ENCODE data around the gene SLC8A1. TPM values are rescaled to one million over a fixed set of nuclear protein-coding genes. Genes with fewer than 3 reads are reported as not detected.

SLC8A1 gene
- total RNA-seq, 2 donors from 2014 or later: 4.7 to 6.3 TPM

- no peak for TF ChIP-seq CTCF (conservative IDR thresholded peaks at IDR 0.05)
- Mint-ChIP-seq H3K9me3 (peaks cover 9% of the 10 kb centered on the region), H3K27ac (no peak overlapping the region), H3K27me3 (ENCODE audit: insufficient read depth) (no peaks in the 10 kb centered on the region), H3K4me3 (no peak overlapping the region), H3K36me3 (ENCODE audit: low read depth) (no peaks in the 10 kb centered on the region), H3K4me1 (peaks cover 12% of the 10 kb centered on the region)
- Histone ChIP-seq H3K9me3 (ENCODE audit: control insufficient read depth, low read length) (peaks cover 7% of the 10 kb centered on the region), H3K4me1 (ENCODE audit: control insufficient read depth, insufficient read depth, low read length) (peaks cover 3% of the 10 kb centered on the region), H3K36me3 (ENCODE audit: control insufficient read depth, insufficient read depth, low read length) (no peaks in the 10 kb centered on the region), H3K4me3 (ENCODE audit: low read length) (no peak overlapping the region), H3K27me3 (ENCODE audit: control insufficient read depth, insufficient read depth, low read length, poor library complexity, severe bottlenecking) (no peaks in the 10 kb centered on the region), H3K9ac (ENCODE audit: extremely low read depth, low read length, poor library complexity, severe bottlenecking) (no peak overlapping the region), H3K27ac (ENCODE audit: low read depth, low read length) (no peak overlapping the region)
- no peak for DNase-seq
- WGBS, 2 experiments (ENCODE audit: insufficient coverage in 1 of 2, insufficient read length in 1 of 2): 90 to 92% methylated on average over 1 to 3 of the region's 3 CpGs
These were observed 238.3 kb downstream of the SLC8A1 start for GRCh38 chr2:40213619-40214018.

DNA sequence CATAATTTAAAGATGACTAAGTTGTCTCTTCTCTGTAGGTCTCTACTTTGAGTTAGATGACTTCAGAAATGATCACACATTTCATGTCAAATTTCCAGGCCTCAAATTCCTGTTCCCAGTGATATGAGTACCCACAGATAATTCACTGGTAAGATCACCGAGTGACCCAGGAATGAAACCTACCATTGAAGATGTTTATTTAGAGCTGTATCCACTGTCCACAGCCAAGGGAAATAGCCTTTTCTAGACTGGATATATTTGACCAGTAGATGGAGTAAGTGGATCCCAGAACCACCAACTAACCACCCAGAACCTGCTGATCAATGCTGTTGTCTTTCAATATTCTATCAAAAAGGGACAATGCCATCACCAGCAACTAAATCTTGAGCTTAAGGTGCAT lies 238.8 kb downstream of the SLC8A1 start:
- no peak overlapping the region for H3K27ac ChIP-seq (ENCODE audit: low read depth, low read length)
- peaks cover 7% of the 10 kb centered on the region for H3K9me3 ChIP-seq (ENCODE audit: control insufficient read depth, low read length)
- DNase-seq: no peak
- Mint-ChIP-seq H3K4me1 (peaks cover 12% of the 10 kb centered on the region), H3K36me3 (ENCODE audit: low read depth) (no peaks in the 10 kb centered on the region), H3K9me3 (peaks cover 9% of the 10 kb centered on the region), H3K4me3 (no peak overlapping the region), H3K27ac (no peak overlapping the region), H3K27me3 (ENCODE audit: insufficient read depth) (no peaks in the 10 kb centered on the region)
- peak; percentile 69 for TF ChIP-seq CTCF (conservative IDR thresholded peaks at IDR 0.05)
- H3K4me1 ChIP-seq (ENCODE audit: control insufficient read depth, insufficient read depth, low read length): peaks cover 3% of the 10 kb centered on the region
- H3K9ac ChIP-seq (ENCODE audit: extremely low read depth, low read length, poor library complexity, severe bottlenecking): no peak overlapping the region
- H3K27me3 ChIP-seq (ENCODE audit: control insufficient read depth, insufficient read depth, low read length, poor library complexity, severe bottlenecking): no peaks in the 10 kb centered on the region
- no peak overlapping the region for H3K4me3 ChIP-seq (ENCODE audit: low read length)
- H3K36me3 ChIP-seq (ENCODE audit: control insufficient read depth, insufficient read depth, low read length): no peaks in the 10 kb centered on the region
- WGBS, 2 experiments (ENCODE audit: insufficient coverage in 1 of 2, insufficient read length in 1 of 2): 88% methylated on average over 1 of the region's 1 CpG; no CpG with 5 or more reads in 1 of the 2 experiments

DNA sequence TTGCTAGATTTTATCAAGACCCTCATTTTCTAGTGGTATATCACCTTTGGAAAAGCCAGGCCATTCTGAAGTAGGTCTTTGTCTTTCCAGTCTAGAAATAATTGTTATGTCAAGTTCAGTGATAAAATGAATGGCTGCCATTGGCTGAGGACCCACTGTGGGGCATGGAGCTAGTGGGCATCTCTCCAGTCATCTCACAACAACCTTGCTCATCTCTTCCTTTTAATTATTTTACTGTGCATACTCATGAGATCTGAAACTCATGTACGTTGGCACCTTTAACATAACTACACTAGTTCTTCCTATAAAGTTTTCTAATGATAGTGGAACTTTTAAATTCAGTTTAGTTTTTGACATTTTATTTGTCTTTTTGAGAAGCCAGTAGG lies 240.9 kb downstream of the SLC8A1 start:
- Mint-ChIP-seq H3K4me3 (no peak overlapping the region), H3K36me3 (ENCODE audit: low read depth) (no peaks in the 10 kb centered on the region), H3K27ac (no peak overlapping the region), H3K27me3 (ENCODE audit: insufficient read depth) (no peaks in the 10 kb centered on the region), H3K4me1 (peaks cover 12% of the 10 kb centered on the region), H3K9me3 (no peaks in the 10 kb centered on the region)
- peaks cover 3% of the 10 kb centered on the region for H3K4me1 ChIP-seq (ENCODE audit: control insufficient read depth, insufficient read depth, low read length)
- DNase-seq: no peak
- H3K36me3 ChIP-seq (ENCODE audit: control insufficient read depth, insufficient read depth, low read length): no peaks in the 10 kb centered on the region
- no peaks in the 10 kb centered on the region for H3K27me3 ChIP-seq (ENCODE audit: control insufficient read depth, insufficient read depth, low read length, poor library complexity, severe bottlenecking)
- 100% methylated on average over 1 of the region's 1 CpG; no CpG with 5 or more reads in 1 of the 2 experiments for WGBS, 2 experiments (ENCODE audit: insufficient coverage in 1 of 2, insufficient read length in 1 of 2)
- H3K9me3 ChIP-seq (ENCODE audit: control insufficient read depth, low read length): no peaks in the 10 kb centered on the region
- no peak overlapping the region for H3K4me3 ChIP-seq (ENCODE audit: low read length)
- TF ChIP-seq CTCF (conservative IDR thresholded peaks at IDR 0.05): no peak
- H3K9ac ChIP-seq (ENCODE audit: extremely low read depth, low read length, poor library complexity, severe bottlenecking): no peak overlapping the region
- H3K27ac ChIP-seq (ENCODE audit: low read depth, low read length): no peak overlapping the region
